ENCODE measurements around the gene CDKN2B-AS1. TPM values are rescaled to one million over a fixed set of nuclear protein-coding genes. Genes with fewer than 3 reads are reported as not detected.

Gene CDKN2B-AS1
- total and polyA plus RNA-seq, 8 donors = 0.18 to 1.6 (median 0.36) TPM

DNA sequence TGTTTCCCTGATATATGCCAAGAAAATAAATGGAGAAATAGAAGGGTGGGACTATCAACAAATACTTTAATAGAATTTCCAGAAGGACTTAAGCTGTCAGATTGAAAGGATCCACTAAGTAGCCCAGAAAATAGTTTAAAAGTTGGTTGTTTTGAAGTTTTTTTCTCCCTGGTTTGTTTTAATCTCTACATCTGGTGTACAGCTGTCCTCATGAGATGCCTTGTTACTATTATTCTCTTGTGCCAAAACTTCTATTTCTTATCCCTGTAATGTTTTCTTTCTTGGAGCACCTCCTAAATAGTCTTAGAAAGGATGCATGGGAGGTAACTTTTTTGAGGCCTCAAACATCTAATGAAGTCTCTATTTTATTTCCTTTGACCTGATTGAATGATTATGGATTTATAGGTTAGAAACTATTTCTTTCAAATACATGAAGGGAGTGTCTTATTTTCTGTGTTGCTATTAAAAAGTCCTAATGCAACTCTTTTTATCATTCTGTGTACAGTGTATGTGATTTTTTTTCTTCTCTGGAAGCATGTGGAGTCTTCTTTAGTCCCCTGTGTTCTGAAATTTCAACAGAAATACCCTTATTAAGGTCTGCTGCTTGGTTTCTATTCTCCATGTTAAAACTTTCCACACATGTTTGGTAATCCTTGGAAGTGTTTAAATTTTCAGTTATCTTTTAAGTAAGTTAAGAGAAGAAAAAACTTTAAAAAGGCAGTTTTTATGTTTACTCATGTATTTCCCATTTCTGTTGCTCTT is 154.5 kb downstream of the CDKN2B-AS1 start:
- no peak overlapping the region for H3K27ac ChIP-seq

GRCh38 chr9:22154064-22154463 is 159.5 kb downstream of the CDKN2B-AS1 start:
- Histone ChIP-seq H3K4me1 (peaks cover 0 to 13% of the 10 kb centered on the region in 2 donors), H3K36me3 (no peaks in the 10 kb centered on the region), H3K4me3 (no peak overlapping the region), H3K27me3 (no peaks in the 10 kb centered on the region), H3K27ac (no peak overlapping the region), H3K9me3 (no peaks in the 10 kb centered on the region)
- no peak for TF ChIP-seq CTCF (IDR thresholded peaks at IDR 0.05)
- intact Hi-C loops (cut with DNase I) = no loop called here
- ATAC-seq = no peak
- peak in 1 of 4 donors; percentile 65 for DNase-seq

More for the DNA sequence above, 154.5 kb downstream of the CDKN2B-AS1 start:
- TF ChIP-seq CTCF (IDR thresholded peaks at IDR 0.05) = no peak
- H3K4me1 ChIP-seq = peaks cover 0 to 2% of the 10 kb centered on the region in 2 donors
- no peak for ATAC-seq
- intact Hi-C loops (cut with DNase I) = no loop called here
- DNase-seq = no peak
- H3K36me3 ChIP-seq = no peaks in the 10 kb centered on the region
- no peaks in the 10 kb centered on the region for H3K9me3 ChIP-seq
- no peak overlapping the region for H3K4me3 ChIP-seq
- H3K27me3 ChIP-seq = no peaks in the 10 kb centered on the region

GRCh38 chr9:22156586-22156985 is 162.0 kb downstream of the CDKN2B-AS1 start:
- intact Hi-C loops (cut with DNase I) = no loop called here
- H3K4me1 ChIP-seq = peaks cover 0 to 18% of the 10 kb centered on the region in 2 donors
- no peaks in the 10 kb centered on the region for H3K27me3 ChIP-seq
- DNase-seq (no peak), ATAC-seq (no peak)
- no peaks in the 10 kb centered on the region for H3K9me3 ChIP-seq
- H3K4me3 ChIP-seq = no peak overlapping the region
- no peak overlapping the region for H3K27ac ChIP-seq
- no peak for TF ChIP-seq CTCF (IDR thresholded peaks at IDR 0.05)
- no peaks in the 10 kb centered on the region for H3K36me3 ChIP-seq

DNA sequence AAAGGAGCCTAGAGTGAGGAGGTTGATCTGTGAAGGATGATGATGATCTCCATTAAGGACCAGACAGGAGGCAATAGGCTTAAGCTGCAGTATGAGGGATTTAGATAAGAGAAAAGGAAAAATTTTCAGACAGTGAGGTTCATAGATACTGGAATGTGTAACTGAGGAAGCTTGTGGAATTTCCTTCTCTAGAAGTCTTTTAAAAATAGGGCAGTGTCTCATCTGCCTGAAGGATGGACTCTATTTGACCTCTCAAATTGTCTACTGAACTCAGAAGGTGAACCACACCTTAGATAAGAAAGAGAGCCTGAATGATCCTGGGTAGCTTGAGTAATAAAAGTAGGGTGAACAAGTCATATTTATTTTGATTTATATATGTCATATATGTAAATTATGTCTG is 162.7 kb downstream of the CDKN2B-AS1 start:
- Histone ChIP-seq H3K4me3 (no peak overlapping the region), H3K36me3 (no peaks in the 10 kb centered on the region), H3K27me3 (no peaks in the 10 kb centered on the region), H3K27ac (no peak overlapping the region), H3K4me1 (peaks cover 0 to 18% of the 10 kb centered on the region in 2 donors), H3K9me3 (no peaks in the 10 kb centered on the region)
- TF ChIP-seq CTCF (IDR thresholded peaks at IDR 0.05) = no peak
- intact Hi-C loops (cut with DNase I) = no loop called here
- DNase-seq (no peak), ATAC-seq (no peak)

DNA sequence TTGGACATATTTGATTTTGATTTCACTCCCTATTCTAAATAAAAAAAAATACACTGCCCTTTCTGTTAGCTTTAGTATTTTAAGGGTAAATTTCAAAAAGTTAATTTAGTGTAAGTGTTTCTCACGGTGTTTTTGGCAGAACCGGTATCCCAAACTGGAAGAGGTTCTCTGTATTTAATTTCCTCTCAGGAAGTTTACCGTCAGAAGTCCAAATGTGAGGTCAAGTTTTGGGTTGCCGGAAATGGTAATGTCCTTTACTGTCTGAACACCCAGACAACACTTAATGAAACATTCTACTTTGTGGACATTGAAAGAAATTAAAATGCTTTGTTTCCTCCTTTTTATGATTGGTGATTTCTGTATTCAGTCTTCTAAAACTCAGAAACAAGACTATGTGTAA is 163.2 kb downstream of the CDKN2B-AS1 start:
- H3K27ac ChIP-seq = peak overlapping the region in 1 of 2 donors; percentile 26
- H3K36me3 ChIP-seq = no peaks in the 10 kb centered on the region
- H3K4me1 ChIP-seq = peaks cover 0 to 18% of the 10 kb centered on the region in 2 donors
- H3K9me3 ChIP-seq = no peaks in the 10 kb centered on the region
- DNase-seq = no peak
- intact Hi-C loops (cut with DNase I) = no loop called here
- no peaks in the 10 kb centered on the region for H3K27me3 ChIP-seq
- TF ChIP-seq CTCF (IDR thresholded peaks at IDR 0.05) = no peak
- H3K4me3 ChIP-seq = no peak overlapping the region
- no peak for ATAC-seq
